Kidney tubule cell (primary cell): ENCODE measurements around the gene MB.

Experiments used
- DNase-seq: peaks from one replicate; pipeline ENCODE4 v3.0.0-alpha.2; 2018; ENCODE audit warnings: low spot score

The MB gene

DNA sequence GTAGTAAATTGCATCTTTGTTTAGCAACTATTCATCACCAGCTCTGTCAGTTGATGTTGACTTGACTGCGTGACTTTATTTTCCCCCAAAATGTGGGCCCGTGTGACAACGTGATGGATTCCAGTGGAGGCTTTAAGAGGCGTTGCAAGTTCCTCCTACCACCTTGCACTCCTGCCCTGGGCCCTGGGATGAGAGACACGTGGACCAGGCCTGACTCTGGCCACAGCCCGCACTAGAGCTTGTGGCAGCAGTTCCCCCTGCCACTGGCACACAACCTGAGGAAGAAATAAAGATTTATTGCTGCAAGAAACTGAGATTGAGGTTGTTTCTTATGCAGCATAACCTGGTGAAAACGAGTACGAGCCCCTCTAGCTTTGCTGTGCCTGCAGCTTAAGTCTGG lies 44.6 kb downstream of the MB start:
- no peak for DNase-seq

DNA sequence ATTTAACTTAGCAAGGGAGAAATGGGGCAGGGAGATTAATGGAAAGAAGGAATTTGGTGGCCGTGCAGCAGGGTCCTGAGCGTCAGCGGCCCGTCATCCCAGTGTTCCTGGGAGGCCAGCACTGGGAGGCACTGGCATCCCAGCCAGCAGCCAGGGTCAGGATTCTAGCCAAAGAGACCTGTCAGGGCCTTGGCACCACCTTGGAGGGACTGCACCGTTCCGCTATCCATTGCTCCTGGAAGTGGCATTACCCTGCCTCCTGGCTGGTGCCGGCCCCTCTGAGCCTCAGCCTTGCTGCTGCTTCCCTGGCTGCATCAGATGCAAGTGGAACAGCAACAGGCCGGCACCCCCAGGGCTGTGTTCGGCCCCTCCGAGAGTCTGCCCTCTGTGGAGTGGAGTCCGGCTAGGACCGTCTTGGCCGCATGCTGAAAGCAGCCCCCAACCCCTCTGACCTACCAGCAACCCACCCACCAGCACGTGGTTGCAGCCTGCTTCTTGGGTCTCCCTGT lies 46.4 kb downstream of the MB start:
- DNase-seq, result no peak

DNA sequence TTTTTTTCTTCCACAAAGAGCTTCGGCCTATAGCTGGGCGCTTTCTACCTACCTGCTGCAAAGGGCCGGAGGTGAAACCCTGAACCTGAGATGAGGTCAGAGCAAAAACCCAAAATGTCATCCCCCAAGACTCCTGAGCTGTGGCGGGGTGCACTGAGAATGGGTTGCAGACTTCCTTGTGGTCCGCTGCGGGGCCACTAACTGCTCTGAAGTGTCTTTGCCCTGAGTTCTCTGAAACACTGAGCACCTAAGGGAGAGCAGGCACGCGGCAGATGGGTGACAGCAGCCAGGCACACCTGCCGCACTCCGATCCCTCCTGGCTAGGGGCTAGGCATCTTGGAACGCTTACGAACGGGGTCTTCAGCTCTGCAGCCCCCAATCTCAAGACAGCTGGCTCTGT lies 47.2 kb downstream of the MB start:
- no peak for DNase-seq

DNA sequence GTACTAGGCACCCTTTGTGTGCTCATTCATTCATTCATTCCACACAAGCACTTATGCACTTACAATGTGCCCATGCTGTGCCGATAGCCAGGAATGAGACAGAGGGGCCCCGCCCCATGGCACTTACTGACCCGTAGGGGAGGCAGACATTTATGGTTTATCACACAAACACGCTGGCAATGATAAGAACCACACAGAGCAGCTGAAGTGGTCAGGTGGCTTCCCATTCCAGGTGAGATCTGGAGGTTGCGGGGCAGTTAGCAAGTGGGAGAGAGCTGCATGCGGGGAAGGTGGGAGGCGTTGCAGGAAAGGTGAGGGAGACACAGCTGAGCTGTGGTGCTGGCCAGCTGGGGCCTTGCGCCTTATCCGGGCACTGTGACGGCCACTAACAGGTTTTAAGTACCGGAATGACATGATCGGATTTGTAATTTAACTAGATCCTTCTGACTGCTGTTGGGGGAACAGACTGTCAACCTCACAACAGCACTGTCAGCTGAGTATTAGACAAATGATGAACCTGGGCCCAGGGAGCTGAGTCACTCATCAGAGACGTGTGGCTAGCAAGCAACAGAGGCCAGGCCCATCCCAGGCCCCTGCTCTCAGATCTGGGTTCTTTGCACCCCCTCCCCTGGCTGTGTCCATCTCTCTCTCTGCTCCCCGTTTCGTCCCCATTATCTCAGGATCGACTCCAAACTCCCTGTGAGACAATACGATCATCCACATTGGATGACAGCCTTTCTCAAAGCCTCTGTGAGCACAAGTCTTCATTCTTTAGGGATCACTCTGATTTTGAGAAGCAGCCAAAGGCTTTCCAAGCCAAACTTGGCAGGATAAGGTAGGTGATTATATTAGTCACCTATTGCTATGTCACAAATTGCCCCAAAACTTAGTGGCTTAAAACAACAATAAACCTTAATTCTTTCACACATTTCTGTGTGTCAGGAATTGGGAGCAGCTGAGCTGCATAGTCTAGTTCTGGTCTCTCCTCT lies 48.1 kb downstream of the MB start:
- peak; percentile 59 for DNase-seq

DNA sequence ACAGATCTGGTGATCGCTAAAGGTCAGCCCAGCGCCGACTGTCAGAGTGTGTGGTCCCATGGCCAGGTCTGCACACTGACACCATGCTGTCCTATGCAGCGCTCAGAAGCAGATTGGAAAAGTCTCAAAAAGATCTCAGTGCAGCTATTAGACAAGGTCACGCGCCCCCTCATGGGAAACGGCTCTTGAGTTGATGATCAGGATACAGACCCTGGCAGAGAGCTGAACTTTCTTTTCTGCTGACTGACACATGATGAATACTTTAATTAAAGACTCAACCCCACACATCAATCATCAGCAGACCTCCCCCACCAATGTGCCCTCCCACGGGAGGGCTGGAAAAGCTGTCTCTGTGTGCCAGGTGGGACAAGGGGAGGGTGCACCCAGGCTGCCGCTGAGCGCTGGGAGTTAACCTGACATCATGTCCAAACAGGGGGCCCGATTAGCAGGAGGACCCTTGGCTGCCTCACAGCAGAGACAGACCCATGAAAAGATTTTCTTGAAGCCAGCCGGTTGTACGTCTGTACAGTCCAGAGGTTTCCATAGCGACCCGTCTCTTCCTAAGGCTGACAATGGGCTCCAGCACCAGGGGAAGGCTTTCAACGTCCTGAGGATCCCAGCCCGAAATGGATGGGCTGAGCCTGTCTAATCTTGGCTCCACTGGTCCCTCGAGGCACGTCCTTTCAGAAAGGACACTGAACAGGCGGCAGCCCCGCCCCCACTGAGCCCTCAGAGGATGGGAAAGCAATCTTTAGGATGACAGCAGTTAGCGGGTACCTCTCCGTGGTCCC lies 49.6 kb downstream of the MB start:
- DNase-seq, result no peak

DNA sequence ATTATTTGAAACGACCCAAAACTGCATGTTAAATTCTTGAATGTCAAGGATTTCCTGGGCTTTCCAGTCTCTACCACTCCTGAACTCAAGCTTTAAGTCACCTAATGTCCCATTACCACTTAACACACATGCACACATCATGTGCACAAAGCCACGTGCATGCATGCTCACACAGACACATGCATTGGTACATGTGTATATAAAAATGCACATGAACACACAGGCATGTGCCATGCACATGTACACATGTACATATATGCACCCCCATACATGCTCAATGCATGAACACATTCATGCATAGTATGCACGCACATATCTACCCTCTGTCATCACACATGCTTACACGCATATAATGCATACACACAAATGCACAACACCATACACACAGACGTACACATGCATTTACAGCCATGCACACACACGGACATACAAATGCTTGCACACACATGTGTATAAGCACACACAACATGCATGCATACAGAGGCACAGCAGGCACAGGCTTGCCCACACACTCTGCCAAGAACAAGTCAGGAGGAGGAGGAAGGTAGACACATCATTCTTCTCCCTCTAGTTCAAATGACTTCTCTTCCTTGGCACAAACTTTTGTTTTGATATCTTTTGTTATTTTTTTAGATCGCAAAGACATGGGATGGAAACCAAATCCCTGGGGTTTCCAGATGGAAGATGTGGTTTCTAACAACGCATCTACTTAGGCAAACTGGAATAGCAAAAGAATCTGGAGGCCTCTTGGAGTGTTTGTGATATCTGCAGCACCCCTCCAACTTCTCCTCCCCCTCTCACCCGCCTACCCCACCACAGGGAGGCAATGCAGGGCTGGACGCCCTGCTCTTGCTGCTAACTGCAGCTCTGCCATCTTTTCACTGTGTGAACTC lies 51.9 kb downstream of the MB start:
- no peak for DNase-seq

DNA sequence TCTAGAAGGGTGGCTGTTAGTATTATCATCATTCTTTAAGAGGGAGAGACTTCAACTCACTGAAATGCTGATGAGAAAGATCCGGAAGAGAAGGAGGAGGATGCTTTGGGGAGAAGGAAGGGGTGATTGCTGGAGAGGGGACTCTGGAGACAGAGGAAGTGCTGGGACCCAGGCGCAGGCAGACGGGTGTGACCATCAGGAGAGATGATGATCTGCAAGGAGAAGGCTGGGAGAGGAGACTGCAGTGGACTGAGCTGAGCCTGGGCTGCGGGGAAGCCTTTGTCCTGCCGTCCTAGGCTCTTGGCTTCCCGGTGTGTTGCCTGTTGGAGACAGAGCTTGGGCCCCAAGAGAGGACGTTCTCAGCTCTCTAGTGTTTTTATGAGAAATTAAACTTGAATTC lies 53.9 kb downstream of the MB start:
- DNase-seq, result no peak

DNA sequence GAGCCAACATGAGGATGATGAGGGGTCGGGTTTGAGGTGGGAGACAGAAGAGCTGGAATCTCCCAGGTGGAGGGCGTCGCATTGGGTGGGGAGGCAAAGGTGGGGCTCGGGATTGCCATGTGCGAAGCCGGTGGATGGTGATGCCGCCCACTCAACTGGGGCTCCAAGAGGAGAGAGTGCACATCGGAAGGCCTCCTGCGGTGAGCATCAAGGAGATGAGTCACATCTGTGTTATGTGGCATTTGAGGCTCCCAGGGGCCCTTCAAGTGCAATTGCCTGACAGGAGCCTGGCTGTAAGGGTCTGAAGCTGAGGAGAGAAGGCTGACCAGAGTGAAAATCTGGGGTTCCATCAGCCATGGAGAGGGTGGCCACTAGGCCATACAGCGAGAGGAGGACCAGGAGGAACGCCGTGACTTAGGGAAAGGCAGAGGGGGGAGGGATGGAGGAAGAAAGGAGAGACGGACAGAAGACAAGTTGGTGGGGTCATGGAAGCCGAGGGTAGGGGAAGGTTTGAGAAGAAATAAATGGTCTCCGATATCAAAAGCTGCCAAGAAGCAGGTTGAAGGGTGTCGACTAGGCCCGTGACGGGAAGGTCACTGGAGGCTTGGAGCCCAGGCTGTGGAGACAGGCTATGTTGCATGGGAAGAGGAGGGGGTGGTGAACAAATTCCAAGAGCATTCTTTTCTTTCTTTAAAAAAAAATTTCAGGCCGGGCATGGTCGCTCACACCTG lies 55.2 kb downstream of the MB start:
- DNase-seq, result peak; percentile 77

DNA sequence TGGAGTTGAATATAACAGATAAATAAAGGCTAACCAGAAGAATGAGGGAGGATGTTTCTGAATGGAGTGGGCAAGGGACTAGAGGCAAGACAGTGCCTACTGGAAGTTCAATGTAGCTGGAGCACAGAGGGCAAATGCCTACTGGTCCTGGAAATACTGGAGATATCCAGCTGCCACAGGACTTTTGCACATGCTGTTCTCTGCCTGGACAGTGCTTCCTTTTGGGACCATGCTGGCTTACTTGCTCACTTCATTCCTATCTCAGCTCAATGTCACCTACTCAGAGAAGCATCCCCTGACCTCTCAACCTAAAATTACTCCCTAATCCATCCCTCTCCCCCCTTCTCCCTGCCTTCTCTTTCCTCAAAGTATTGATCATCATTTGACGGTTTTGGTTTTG lies 56.3 kb downstream of the MB start:
- DNase-seq, result no peak

DNA sequence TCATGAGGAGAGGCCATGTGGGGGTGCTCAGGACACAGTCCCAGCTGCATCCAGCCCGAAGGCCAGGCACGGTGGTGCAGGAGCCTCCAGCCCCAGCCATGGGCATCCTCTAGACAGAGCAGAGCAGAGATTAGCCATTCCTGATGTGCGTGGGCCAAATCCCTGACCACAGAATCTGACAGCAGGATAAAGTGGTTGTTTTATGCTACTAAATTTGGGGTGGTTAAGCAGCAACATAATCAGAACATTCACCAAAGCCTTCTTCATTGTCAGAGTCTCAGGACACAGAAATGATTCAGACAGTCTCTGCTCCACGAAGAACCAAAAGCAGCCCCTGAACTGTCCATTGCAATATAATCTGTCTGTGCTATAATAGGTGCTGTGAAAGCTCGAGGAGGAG lies 56.8 kb downstream of the MB start:
- DNase-seq, result no peak

DNA sequence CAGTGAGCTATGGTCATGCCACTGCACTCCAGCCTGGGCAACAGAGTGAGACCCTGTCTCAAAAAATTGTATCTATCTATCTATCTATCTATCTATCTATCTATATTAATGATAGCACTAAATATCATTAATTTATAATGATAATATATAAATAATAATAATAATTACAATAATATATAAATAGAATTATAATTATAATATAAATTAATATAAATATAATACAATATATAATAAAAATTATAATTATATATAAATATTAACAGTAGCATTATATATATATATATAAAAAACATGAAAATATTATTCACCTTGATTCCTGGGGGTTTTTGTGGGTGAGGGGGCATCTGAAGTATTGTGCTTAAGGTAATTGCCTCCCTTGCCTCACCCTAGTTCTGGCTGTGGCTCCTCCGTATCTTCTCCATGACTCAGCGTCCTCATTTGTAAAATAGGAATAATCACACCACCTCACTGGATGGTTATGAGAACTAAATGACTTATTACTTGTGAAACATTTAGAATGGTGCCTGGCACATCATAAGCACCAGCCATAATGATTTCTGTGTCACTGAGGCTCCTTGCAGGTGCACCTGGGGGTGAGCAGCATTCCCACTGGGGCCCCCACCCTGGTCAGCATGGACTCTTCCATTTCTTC lies 57.6 kb downstream of the MB start:
- DNase-seq, result no peak

DNA sequence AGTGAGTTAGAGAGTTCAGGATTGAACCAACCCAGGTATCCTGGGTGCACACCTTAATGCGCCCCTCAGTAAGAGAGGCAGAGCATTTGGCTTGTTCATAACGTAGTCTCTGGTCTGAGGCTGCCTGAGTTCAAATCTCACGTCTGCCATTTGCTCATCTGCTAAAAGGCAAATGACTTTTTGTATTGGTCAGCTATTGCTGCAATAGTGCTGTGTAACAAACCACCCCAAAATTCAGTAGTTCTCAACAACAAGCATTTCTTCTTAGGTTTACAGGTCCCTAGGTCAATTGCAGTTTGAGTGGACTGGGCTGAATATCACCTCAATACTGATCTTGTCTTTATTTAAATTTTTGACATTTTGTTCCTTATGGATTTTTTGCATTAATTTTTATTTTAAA lies 58.4 kb downstream of the MB start:
- no peak for DNase-seq

DNA sequence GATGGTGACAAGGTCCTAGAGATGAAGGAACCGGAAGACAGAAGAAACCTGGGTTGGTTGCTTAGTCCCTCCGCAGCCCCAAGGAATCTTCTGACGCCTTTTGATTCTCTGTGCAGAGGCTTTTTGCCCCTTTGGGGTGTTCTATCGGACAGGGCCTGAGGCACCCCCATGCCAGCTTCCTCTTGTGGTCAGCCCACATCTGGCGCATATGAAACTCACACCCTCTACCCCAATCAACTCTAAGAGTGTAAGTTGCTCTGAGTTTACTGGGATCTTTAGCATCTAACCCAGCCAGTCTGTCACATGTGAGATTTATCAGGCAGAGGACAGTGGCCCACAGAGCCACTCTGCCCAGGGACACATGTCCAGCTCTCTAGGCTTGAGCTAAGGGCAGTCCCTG lies 59.1 kb downstream of the MB start:
- no peak for DNase-seq
